Stimulated activated CD8-positive, alpha-beta memory T cell treated with anti-CD3 and anti-CD28 coated beads, Interleukin-4, amount 100 ng/mL, for 24 hours (primary cell): ENCODE results near the gene OPCML.

Experiments
- DNase-seq: peaks from one replicate; pipeline ENCODE4 v3.0.0-alpha.2; 2020; ENCODE audit warnings: low read depth

OPCML gene

GRCh38 chr11:132549001-132549400, 983.3 kb downstream of the OPCML start:
- DNase-seq, result no peak

GRCh38 chr11:132544007-132544406, 988.3 kb downstream of the OPCML start:
- no peak for DNase-seq

- no peak for DNase-seq
Observed at GRCh38 chr11:132541794-132542193, 990.5 kb downstream of the OPCML start.

GRCh38 chr11:132540581-132540980, 991.7 kb downstream of the OPCML start:
- DNase-seq, result no peak

GRCh38 chr11:132539590-132540368, 992.5 kb downstream of the OPCML start:
- DNase-seq, result no peak

GRCh38 chr11:132538642-132539041, 993.7 kb downstream of the OPCML start:
- no peak for DNase-seq

- DNase-seq, result no peak
Observed at GRCh38 chr11:132535830-132536229, 996.5 kb downstream of the OPCML start.

GRCh38 chr11:132531921-132532320, 1000.4 kb downstream of the OPCML start:
- no peak for DNase-seq

- no peak for DNase-seq
Observed at GRCh38 chr11:132528181-132528580, 1004.1 kb downstream of the OPCML start.

- DNase-seq, result no peak
Observed at GRCh38 chr11:132523929-132524328, 1008.4 kb downstream of the OPCML start.

GRCh38 chr11:132520199-132520598, 1012.1 kb downstream of the OPCML start:
- no peak for DNase-seq

GRCh38 chr11:132519241-132519815, 1013.0 kb downstream of the OPCML start:
- DNase-seq, result no peak

GRCh38 chr11:132504501-132505041, 1027.7 kb downstream of the OPCML start:
- no peak for DNase-seq

- no peak for DNase-seq
Observed at GRCh38 chr11:132501356-132501755, 1030.9 kb downstream of the OPCML start.

- no peak for DNase-seq
Observed at GRCh38 chr11:132499661-132500060, 1032.6 kb downstream of the OPCML start.

- no peak for DNase-seq
Observed at GRCh38 chr11:132496341-132496740, 1036.0 kb downstream of the OPCML start.

GRCh38 chr11:132493801-132494200, 1038.5 kb downstream of the OPCML start:
- no peak for DNase-seq

- no peak for DNase-seq
Observed at GRCh38 chr11:132490978-132491377, 1041.3 kb downstream of the OPCML start.

- no peak for DNase-seq
Observed at GRCh38 chr11:132486060-132486459, 1046.2 kb downstream of the OPCML start.

- DNase-seq, result no peak
Observed at GRCh38 chr11:132475026-132475425, 1057.3 kb downstream of the OPCML start.

- DNase-seq, result no peak
Observed at GRCh38 chr11:132472411-132473172, 1059.7 kb downstream of the OPCML start.

- DNase-seq, result no peak
Observed at GRCh38 chr11:132471466-132471865, 1060.8 kb downstream of the OPCML start.

- DNase-seq, result no peak
Observed at GRCh38 chr11:132466983-132467382, 1065.3 kb downstream of the OPCML start.
